NT2/D1 (cell line): Measurements from ENCODE around the gene HOXD11.

ENCODE experiments used
- DNase-seq: peaks from one replicate; pipeline ENCODE4 v3.0.0-alpha.2; 2011; ENCODE audit warnings: low read depth, low spot score
- H3K27me3 ChIP-seq: 2 replicates; pipeline ENCODE4 v1.6.0; 2011; ENCODE audit warnings: mild to moderate bottlenecking; ENCODE audit not compliant: insufficient read length, insufficient read depth
- H3K36me3 ChIP-seq: 2 replicates; pipeline ENCODE4 v1.6.1; 2011; ENCODE audit warnings: mild to moderate bottlenecking, low read length, mixed read lengths; ENCODE audit not compliant: insufficient read depth, insufficient read length
- H3K4me1 ChIP-seq: 2 replicates; pipeline ENCODE4 v1.5.1; 2011; ENCODE audit not compliant: insufficient read depth, insufficient read length
- H3K4me3 ChIP-seq: 2 replicates; pipeline ENCODE4 v1.5.1; 2011; ENCODE audit warnings: low read depth; ENCODE audit not compliant: insufficient read length
- H3K9ac ChIP-seq: 2 replicates; pipeline ENCODE4 v1.6.0; 2011; ENCODE audit warnings: low read depth; ENCODE audit not compliant: insufficient read length
- H3K9me3 ChIP-seq: 2 replicates; pipeline ENCODE4 v1.5.1; 2011; ENCODE audit warnings: mild to moderate bottlenecking, low read length; ENCODE audit not compliant: insufficient read depth
- SUZ12 ChIP-seq: IDR thresholded peaks from 2 replicates; pipeline ENCODE4 v1.6.1; 2011; ENCODE audit not compliant: insufficient read length, insufficient read depth; ENCODE audit errors: extremely low read depth
- YY1 ChIP-seq: IDR thresholded peaks from 2 replicates; pipeline ENCODE4 v1.6.1; 2011; ENCODE audit not compliant: insufficient read length, insufficient read depth
- ZNF274 ChIP-seq: IDR thresholded peaks from 2 replicates; pipeline ENCODE4 v1.6.1; 2011; ENCODE audit warnings: mild to moderate bottlenecking, low read depth, low read length

The HOXD11 gene

GRCh38 chr2:176146101-176146500, 39.0 kb downstream of the HOXD11 start:
- TF ChIP-seq ZNF274 (no peak), SUZ12 (no peak), YY1 (no peak)
- H3K36me3 ChIP-seq, result no peaks in the 10 kb centered on the region
- H3K9me3 ChIP-seq, result no peaks in the 10 kb centered on the region
- no peaks in the 10 kb centered on the region for H3K4me1 ChIP-seq
- no peak for DNase-seq
- H3K4me3 ChIP-seq, result no peak overlapping the region
- H3K9ac ChIP-seq, result no peak overlapping the region
- H3K27me3 ChIP-seq, result peaks cover 99% of the 10 kb centered on the region

GRCh38 chr2:176146645-176147044, 39.6 kb downstream of the HOXD11 start:
- no peaks in the 10 kb centered on the region for H3K9me3 ChIP-seq
- H3K4me3 ChIP-seq, result no peak overlapping the region
- TF ChIP-seq YY1, result no peak
- TF ChIP-seq SUZ12, result no peak
- no peak for TF ChIP-seq ZNF274
- H3K9ac ChIP-seq, result no peak overlapping the region
- peaks cover 99% of the 10 kb centered on the region for H3K27me3 ChIP-seq
- no peaks in the 10 kb centered on the region for H3K4me1 ChIP-seq
- no peaks in the 10 kb centered on the region for H3K36me3 ChIP-seq
- no peak for DNase-seq

- no peak for DNase-seq
- H3K4me3 ChIP-seq, result no peak overlapping the region
- peaks cover 99% of the 10 kb centered on the region for H3K27me3 ChIP-seq
- no peak overlapping the region for H3K9ac ChIP-seq
- H3K9me3 ChIP-seq, result no peaks in the 10 kb centered on the region
- H3K4me1 ChIP-seq, result no peaks in the 10 kb centered on the region
- TF ChIP-seq SUZ12 (no peak), ZNF274 (no peak), YY1 (no peak)
- H3K36me3 ChIP-seq, result no peaks in the 10 kb centered on the region
Measured at GRCh38 chr2:176147210-176147799, 40.2 kb downstream of the HOXD11 start.

- DNase-seq, result no peak
- Histone ChIP-seq H3K27me3 (peaks cover 99% of the 10 kb centered on the region), H3K9ac (no peak overlapping the region), H3K4me1 (no peaks in the 10 kb centered on the region), H3K9me3 (no peaks in the 10 kb centered on the region), H3K4me3 (no peak overlapping the region), H3K36me3 (no peaks in the 10 kb centered on the region)
- TF ChIP-seq YY1 (no peak), ZNF274 (no peak), SUZ12 (no peak)
Measured at GRCh38 chr2:176147800-176148496, 40.9 kb downstream of the HOXD11 start.

- H3K36me3 ChIP-seq, result no peaks in the 10 kb centered on the region
- peaks cover 99% of the 10 kb centered on the region for H3K27me3 ChIP-seq
- TF ChIP-seq YY1 (no peak), ZNF274 (no peak), SUZ12 (peak; percentile 63)
Measured at GRCh38 chr2:176148751-176149421, 41.8 kb downstream of the HOXD11 start.

GRCh38 chr2:176149481-176149938, 42.4 kb downstream of the HOXD11 start:
- Histone ChIP-seq H3K27me3 (peaks cover 99% of the 10 kb centered on the region), H3K36me3 (no peaks in the 10 kb centered on the region), H3K4me1 (no peaks in the 10 kb centered on the region), H3K9ac (no peak overlapping the region), H3K9me3 (no peaks in the 10 kb centered on the region), H3K4me3 (no peak overlapping the region)
- TF ChIP-seq SUZ12, result no peak
- no peak for TF ChIP-seq ZNF274
- TF ChIP-seq YY1, result no peak
- no peak for DNase-seq

More at GRCh38 chr2:176148751-176149421, 41.8 kb downstream of the HOXD11 start:
- no peak overlapping the region for H3K4me3 ChIP-seq
- DNase-seq, result no peak
- no peaks in the 10 kb centered on the region for H3K9me3 ChIP-seq
- no peaks in the 10 kb centered on the region for H3K4me1 ChIP-seq
- H3K9ac ChIP-seq, result no peak overlapping the region

GRCh38 chr2:176149939-176150583, 43.0 kb downstream of the HOXD11 start:
- Histone ChIP-seq H3K4me3 (no peak overlapping the region), H3K27me3 (peaks cover 99% of the 10 kb centered on the region), H3K9me3 (no peaks in the 10 kb centered on the region), H3K9ac (no peak overlapping the region), H3K36me3 (no peaks in the 10 kb centered on the region), H3K4me1 (no peaks in the 10 kb centered on the region)
- DNase-seq, result no peak
- TF ChIP-seq SUZ12 (no peak), YY1 (no peak), ZNF274 (no peak)
